Glutamatergic neuron (in vitro differentiated cells): ENCODE data around the gene PLA2G1B. TPM values are rescaled to one million over a fixed set of nuclear protein-coding genes. Genes with fewer than 3 reads are reported as not detected.

ENCODE experiments used
- DNase-seq: peaks from one replicate; pipeline ENCODE4 v3.0.0; 2022
- H3K27ac Mint-ChIP-seq: one replicate; pipeline ENCODE4 v1.8.0; 2020; ENCODE audit warnings: mild to moderate bottlenecking, mixed read lengths, inconsistent platforms; ENCODE audit not compliant: unreplicated experiment
- H3K27me3 Mint-ChIP-seq: one replicate; pipeline ENCODE4 v1.8.0; 2020; ENCODE audit warnings: mild to moderate bottlenecking, moderate library complexity, mixed read lengths, inconsistent platforms; ENCODE audit not compliant: unreplicated experiment
- H3K36me3 Mint-ChIP-seq: one replicate; pipeline ENCODE4 v1.8.0; 2020; ENCODE audit warnings: mild to moderate bottlenecking, mixed read lengths, inconsistent platforms; ENCODE audit not compliant: unreplicated experiment
- H3K4me1 Mint-ChIP-seq: one replicate; pipeline ENCODE4 v1.8.0; 2020; ENCODE audit warnings: mild to moderate bottlenecking, low read depth, mixed read lengths, inconsistent platforms; ENCODE audit not compliant: unreplicated experiment
- H3K4me3 Mint-ChIP-seq: one replicate; pipeline ENCODE4 v1.8.0; 2020; ENCODE audit warnings: mild to moderate bottlenecking, mixed read lengths, inconsistent platforms; ENCODE audit not compliant: unreplicated experiment
- H3K9me3 Mint-ChIP-seq: one replicate; pipeline ENCODE4 v1.8.0; 2020; ENCODE audit warnings: mild to moderate bottlenecking, moderate library complexity, mixed read lengths, inconsistent platforms; ENCODE audit not compliant: unreplicated experiment
- long read RNA-seq: library from polyadenylated mRNA; unstranded; transcript quantifications from one replicate; pipeline ENCODE4 v2.0.0, GENCODE V29; 2020; ENCODE audit not compliant: unreplicated experiment
- total RNA-seq: library from RNA; stranded (reverse); fragmentation: NEBNext Ultra II Directional; extraction: Animal tissue kit (Norgen Biotek cat#: 25700); gene quantifications from one replicate; pipeline ENCODE4 v1.2.1, GENCODE V29; 2021; ENCODE audit not compliant: unreplicated experiment
- TF ChIP-seq, protein P1 (sequence below): fragments of 200-600 bp; sonication (generic); IDR thresholded peaks from one replicate; pipeline ENCODE4 v1.5.0; 2021; ENCODE audit not compliant: partially characterized antibody, unreplicated experiment

The PLA2G1B gene
- not detected for total RNA-seq
- long read RNA-seq = 0 reads

DNA sequence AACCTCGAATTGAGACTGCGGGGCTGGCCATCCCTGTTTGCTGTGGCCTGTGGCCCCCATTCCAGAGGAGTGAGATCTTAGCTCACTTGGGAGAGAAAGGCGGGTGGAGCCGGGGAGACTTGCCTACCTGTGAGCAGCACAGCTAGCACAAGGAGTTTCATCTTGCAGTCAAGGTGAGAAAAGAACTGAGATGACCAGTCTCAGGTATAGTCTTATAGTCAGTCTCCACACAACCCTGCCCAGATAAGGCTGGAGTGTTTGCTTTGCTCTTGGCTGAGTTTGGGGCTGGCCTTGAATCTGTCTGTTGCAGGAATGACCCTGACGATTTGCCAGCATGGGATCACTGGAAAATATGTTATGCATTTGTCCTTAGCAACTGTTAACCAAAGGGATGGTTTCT, at the start of gene PLA2G1B:
Gene PLA2G1B, minus strand, starts transcription at position 187 of the 400 bp plus-strand sequence. Its CDS starts 26 bp downstream, at position 161.
- peaks cover 2% of the 10 kb centered on the region for H3K9me3 Mint-ChIP-seq

DNA sequence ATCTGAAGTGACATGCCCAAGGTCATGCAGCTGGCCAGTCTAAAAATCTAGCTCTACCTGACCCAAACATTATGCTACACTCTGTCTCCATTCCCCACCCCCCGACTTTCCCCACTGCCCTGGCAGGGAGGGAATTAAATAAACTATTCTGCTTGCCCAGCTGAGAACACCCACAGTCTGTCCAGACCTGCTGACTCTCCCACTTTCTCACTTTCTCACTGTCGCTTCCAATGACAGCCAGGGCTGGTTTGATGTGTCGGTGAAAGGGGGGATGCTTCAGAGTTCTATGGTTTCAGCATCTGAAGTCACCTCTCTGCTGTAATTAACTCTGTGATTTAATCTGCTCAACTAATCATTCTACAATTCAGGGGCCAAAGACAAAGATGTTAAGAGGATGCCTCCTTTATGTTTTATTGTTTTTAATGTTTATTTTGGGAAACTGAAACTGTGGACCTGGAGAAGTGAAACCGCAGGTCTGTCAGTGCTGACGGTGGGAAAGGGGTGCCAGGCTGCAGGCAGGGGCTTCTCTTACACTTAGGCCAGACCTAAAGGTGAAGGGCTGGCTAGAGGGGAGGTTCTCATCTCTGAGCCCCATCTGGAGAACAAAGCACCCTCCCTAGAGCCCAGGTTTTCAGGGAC, 49.5 kb upstream of the PLA2G1B start:
- no peak for DNase-seq
- Mint-ChIP-seq H3K4me3 (no peak overlapping the region), H3K9me3 (no peaks in the 10 kb centered on the region), H3K27ac (no peak overlapping the region), H3K27me3 (no peaks in the 10 kb centered on the region), H3K36me3 (no peaks in the 10 kb centered on the region), H3K4me1 (no peaks in the 10 kb centered on the region)
- TF ChIP-seq, protein P1, sequence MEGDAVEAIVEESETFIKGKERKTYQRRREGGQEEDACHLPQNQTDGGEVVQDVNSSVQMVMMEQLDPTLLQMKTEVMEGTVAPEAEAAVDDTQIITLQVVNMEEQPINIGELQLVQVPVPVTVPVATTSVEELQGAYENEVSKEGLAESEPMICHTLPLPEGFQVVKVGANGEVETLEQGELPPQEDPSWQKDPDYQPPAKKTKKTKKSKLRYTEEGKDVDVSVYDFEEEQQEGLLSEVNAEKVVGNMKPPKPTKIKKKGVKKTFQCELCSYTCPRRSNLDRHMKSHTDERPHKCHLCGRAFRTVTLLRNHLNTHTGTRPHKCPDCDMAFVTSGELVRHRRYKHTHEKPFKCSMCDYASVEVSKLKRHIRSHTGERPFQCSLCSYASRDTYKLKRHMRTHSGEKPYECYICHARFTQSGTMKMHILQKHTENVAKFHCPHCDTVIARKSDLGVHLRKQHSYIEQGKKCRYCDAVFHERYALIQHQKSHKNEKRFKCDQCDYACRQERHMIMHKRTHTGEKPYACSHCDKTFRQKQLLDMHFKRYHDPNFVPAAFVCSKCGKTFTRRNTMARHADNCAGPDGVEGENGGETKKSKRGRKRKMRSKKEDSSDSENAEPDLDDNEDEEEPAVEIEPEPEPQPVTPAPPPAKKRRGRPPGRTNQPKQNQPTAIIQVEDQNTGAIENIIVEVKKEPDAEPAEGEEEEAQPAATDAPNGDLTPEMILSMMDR = no peak

More for the DNA sequence above, at the start of gene PLA2G1B:
- no peak for DNase-seq
- H3K4me1 Mint-ChIP-seq = peaks cover 2% of the 10 kb centered on the region
- H3K36me3 Mint-ChIP-seq = no peaks in the 10 kb centered on the region
- no peaks in the 10 kb centered on the region for H3K27me3 Mint-ChIP-seq
- no peak within 1 kb of the TSS for H3K27ac Mint-ChIP-seq
- no peak within 1 kb of the TSS for H3K4me3 Mint-ChIP-seq
- TF ChIP-seq, protein P1 = no peak

DNA sequence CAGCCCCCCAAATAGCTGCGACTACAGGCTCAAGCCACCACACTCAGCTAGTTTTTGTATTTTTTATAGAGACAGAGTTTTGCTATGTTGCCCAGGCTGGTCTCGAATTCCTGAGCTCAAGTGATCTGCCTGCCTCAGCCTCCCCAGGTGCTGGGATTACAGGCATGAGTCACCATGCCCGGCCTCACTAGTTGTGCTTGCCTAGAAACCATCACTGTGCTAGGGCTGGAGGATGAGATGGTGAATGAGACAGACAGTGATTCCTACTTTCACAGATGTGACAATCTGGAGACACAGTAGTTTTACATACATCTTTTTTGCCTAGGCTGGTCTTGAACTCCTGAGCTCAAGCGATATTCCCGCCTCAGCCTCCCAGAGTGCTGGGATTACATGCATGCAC, 48.8 kb upstream of the PLA2G1B start:
- no peaks in the 10 kb centered on the region for H3K9me3 Mint-ChIP-seq
- no peaks in the 10 kb centered on the region for H3K27me3 Mint-ChIP-seq
- no peak overlapping the region for H3K27ac Mint-ChIP-seq
- no peaks in the 10 kb centered on the region for H3K36me3 Mint-ChIP-seq
- H3K4me1 Mint-ChIP-seq = no peaks in the 10 kb centered on the region
- no peak for DNase-seq
- TF ChIP-seq, protein P1 = no peak
- H3K4me3 Mint-ChIP-seq = no peak overlapping the region

DNA sequence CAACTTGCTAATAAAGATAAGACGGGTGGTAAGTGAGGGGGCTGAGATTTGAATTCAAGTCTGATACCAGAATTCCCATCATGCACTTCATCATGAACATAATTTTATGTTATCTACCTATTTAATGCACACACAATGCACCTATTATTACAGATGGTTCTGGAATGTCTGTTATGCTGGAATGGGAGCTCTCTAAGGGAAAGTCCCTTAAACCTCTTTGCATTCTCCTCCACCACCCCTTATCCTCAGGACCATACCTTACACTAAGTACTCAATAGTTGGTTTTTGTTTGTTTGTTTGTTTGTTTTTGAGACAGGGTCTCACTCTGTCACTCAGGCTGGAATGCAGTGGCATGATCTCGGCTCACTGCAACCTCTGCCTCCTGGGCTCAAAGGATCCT, 48.4 kb upstream of the PLA2G1B start:
- DNase-seq = no peak
- Mint-ChIP-seq H3K4me3 (no peak overlapping the region), H3K9me3 (no peaks in the 10 kb centered on the region), H3K27me3 (no peaks in the 10 kb centered on the region), H3K36me3 (no peaks in the 10 kb centered on the region), H3K27ac (no peak overlapping the region), H3K4me1 (no peaks in the 10 kb centered on the region)
- TF ChIP-seq, protein P1 = no peak

DNA sequence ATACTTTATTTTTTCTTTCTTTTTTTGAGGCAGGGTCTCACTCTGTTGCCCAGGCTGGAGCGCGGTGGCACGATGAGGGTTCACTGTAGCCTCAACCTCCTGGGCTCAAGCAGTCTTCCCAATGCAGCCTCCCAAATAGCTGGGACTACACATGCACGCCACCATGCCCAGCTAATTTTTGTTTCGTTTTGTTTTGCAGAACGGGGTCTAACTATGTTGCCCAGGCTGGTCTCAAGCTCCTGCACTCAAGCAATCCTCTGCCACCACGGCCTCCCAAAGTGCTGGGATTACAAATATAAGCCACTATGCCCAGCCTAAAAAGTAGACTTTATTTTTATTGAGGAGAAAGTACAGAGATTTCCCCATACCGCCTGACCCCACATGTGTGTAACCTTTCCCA, 46.1 kb upstream of the PLA2G1B start:
- TF ChIP-seq, protein P1 = no peak

More for the DNA sequence above, 46.1 kb upstream of the PLA2G1B start:
- peaks cover 14% of the 10 kb centered on the region for H3K27me3 Mint-ChIP-seq
- peaks cover 8% of the 10 kb centered on the region for H3K4me1 Mint-ChIP-seq
- no peak overlapping the region for H3K27ac Mint-ChIP-seq
- no peak for DNase-seq
- no peaks in the 10 kb centered on the region for H3K36me3 Mint-ChIP-seq
- no peak overlapping the region for H3K4me3 Mint-ChIP-seq
- H3K9me3 Mint-ChIP-seq = peaks cover 9% of the 10 kb centered on the region
